ENCODE measurements around the gene TMEM198.
A peak's percentile ranks its signal among the peaks of the same experiment; 100 is the strongest.

The TMEM198 gene

DNA sequence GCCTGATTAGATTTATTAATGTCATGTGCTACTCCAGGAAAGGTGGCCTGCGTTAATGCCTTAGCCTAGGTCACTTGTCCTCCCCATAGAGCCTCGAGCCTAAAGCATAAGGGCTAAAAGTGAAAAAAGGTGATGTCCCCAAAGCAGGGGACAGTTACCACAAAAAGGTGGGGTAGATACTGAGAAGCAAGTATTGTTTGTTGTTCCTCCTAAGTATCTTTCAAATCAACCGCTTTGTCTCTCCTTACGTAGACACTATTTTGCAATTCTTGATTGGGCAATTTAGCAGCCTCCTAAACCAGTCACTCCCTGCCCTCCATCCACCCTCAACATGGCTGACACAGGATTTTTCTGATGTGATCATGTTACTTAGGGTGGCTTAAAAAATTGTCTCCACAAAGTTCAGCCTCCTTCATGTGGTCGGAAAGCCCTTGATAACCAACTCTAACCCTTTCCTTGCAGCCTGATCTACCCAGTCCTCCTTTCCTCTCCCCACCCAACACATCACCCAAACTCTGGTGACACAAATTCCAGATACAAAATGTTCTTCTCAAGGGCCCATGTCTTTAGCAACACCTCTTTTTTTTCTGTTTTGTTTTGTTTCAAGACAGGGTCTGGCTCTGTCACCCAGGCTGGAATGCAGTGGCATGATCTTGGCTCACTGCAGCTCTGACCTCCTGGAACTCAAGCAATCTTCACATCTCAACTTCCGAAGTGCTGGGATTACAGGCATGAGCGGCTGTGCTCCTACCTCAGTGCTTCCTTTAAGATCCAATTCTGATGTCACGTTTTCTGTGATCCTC is 35.2 kb downstream of the TMEM198 start:
- DNase-seq (ENCODE audit: low spot score), result no peak

DNA sequence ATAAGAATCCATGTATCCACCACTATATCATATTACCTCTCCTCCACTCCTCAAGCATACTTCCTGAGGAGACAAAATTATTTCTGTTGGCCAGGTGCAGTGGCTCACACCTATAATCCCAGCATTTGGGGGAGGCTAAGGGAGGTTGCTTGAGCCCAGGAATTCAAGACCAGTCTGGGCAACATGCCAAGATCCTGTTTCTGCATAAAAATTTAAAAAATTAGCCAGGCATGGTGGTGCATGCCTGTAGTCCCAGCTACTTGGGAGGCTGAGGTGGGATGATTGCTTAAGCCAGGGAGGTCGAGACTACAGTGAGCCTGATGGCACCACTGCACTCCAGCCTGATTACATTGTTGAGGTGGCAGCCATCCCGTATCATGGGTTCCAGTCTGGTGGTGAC is 37.5 kb downstream of the TMEM198 start:
- no peak for DNase-seq (ENCODE audit: low spot score)

GRCh38 chr2:219591091-219591490 is 47.3 kb downstream of the TMEM198 start:
- no peak for DNase-seq (ENCODE audit: low spot score)

DNA sequence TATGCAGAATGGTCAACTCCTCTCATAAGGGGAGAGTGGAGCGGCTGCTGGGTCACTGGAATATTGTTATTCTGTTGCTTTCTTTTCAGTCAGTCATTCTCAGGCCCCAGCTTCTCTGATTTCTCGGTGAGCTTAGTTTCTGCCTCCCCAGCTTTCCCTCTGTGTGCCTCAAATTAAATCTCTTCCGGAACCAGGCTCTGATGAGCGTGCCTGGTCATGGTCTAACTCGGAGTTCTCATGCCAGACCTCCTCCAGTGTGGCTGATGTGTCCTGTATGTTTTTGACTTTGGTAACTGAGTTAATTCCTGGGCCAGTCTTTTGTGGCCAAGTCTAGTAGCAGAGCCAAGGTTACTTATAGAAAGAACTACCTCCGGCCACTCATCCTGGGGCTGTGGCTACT is 48.9 kb downstream of the TMEM198 start:
- no peak for DNase-seq (ENCODE audit: low spot score)

GRCh38 chr2:219593154-219593553 is 49.3 kb downstream of the TMEM198 start:
- no peak for DNase-seq (ENCODE audit: low spot score)

GRCh38 chr2:219595256-219595655 is 51.4 kb downstream of the TMEM198 start:
- DNase-seq (ENCODE audit: low spot score), result no peak

- DNase-seq (ENCODE audit: low spot score), result no peak
These were observed 53.2 kb downstream of the TMEM198 start for GRCh38 chr2:219596954-219597551.

DNA sequence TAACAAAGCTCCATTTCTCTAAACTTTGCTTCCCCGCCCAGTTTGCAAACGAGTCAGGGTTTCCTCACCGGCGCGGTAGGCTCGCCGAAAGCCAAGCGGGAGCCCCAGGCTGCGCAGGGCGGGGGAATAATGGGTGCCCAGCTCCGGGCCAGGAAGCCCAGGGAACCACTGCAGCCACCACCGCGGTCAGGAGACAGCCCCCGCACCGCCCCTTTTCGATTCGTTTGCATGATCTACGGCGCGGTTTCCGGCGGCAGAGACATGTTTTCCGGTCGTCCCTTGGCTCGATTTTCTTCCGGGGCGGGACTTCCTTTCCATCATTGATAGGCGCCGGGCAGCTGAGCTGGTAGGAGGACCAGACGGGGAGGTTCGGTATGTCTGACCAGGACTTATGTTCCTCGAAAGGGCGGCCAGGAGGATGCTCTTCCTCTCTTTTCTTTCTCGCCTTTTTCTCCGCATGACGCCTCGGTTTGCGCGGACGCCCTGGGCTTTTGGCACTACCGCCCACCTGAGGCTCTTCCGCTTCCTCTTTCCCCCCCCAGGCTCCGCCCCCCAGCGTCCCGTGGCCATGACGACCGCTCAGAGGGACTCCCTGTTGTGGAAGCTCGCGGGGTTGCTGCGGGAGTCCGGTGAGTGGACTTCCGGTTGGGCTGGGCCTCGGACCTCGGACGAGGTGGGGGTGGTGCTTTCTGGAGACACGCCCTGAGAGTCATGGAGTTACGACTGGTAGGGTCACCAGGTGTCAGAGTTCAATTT is 53.9 kb downstream of the TMEM198 start, which contains the start of gene STK11IP:
STK11IP (plus strand) TSS at position 306 of the 756 bp plus-strand sequence; CDS start at position 569, 263 bp downstream.
- DNase-seq (ENCODE audit: low spot score), result peak; percentile 94

DNA sequence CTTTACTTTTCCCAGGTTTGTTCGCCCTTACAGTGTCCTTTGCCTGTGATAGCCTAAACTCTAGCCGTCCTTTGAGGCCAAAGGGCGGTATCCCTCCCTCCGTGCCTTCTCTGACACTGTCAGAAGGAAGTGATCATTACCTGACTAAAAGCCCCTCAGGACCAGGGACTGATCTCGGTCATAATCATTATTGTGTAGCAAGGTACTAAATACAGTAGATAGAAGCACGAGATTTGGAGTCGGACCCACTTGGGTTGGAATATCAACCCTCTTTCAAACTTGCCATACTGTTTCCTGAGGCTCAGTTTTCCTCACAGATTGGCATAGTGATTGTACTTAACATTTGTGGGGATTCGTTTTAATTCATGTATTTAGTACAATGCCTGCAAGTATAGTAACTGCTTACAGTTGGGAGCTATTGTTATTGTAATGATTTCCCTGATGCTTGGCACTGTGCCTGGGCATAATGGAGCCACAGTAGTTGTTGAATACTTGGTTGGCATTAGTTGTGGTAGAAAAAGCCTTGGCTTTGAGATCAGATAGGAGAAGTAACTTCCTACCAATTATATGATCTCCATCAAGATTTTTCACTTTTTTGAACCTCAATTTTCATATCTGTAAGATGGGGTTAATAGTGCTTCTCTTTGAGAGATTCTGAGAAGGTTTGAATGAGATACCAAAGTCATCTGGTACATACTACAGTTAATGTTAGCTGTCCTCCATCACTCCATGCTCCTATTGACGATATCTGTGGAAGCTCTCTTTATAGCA is 54.7 kb downstream of the TMEM198 start:
- DNase-seq (ENCODE audit: low spot score), result no peak

All from D341Med (cell line).